WERI-Rb-1 (cell line): ENCODE measurements around the gene WDFY2.

Source experiments
- DNase-seq: peaks from one replicate; pipeline ENCODE4 v3.0.0-alpha.2; 2020
- H3K27ac ChIP-seq: fragments of 250-450 bp; sonication (Bioruptor Pico); 2 replicates; pipeline ENCODE4 v1.5.1; 2020; ENCODE audit warnings: mild to moderate bottlenecking, moderate library complexity
- H3K27me3 ChIP-seq: fragments of 250-450 bp; sonication (Bioruptor Pico); 2 replicates; pipeline ENCODE4 v1.5.1; 2021; ENCODE audit warnings: mild to moderate bottlenecking, low read depth, moderate library complexity; ENCODE audit not compliant: insufficient read depth, severe bottlenecking
- H3K36me3 ChIP-seq: fragments of 250-450 bp; sonication (Bioruptor Pico); 2 replicates; pipeline ENCODE4 v1.5.1; 2020; ENCODE audit warnings: mild to moderate bottlenecking, moderate library complexity
- H3K4me3 ChIP-seq: 2 replicates; pipeline ENCODE4 v1.5.1; 2011; ENCODE audit warnings: low read depth, mild to moderate bottlenecking, control low read depth, low read length
- H3K9me3 ChIP-seq: fragments of 250-450 bp; sonication (Bioruptor Pico); 2 replicates; pipeline ENCODE4 v1.5.1; 2021; ENCODE audit warnings: mild to moderate bottlenecking, moderate library complexity; ENCODE audit not compliant: severe bottlenecking
- TF ChIP-seq, protein P1 (sequence below): IDR thresholded peaks from 2 replicates; pipeline ENCODE4 v1.5.1; 2011; ENCODE audit warnings: low read depth, mild to moderate bottlenecking, control low read depth, inconsistent platforms, low read length

WDFY2 gene

DNA sequence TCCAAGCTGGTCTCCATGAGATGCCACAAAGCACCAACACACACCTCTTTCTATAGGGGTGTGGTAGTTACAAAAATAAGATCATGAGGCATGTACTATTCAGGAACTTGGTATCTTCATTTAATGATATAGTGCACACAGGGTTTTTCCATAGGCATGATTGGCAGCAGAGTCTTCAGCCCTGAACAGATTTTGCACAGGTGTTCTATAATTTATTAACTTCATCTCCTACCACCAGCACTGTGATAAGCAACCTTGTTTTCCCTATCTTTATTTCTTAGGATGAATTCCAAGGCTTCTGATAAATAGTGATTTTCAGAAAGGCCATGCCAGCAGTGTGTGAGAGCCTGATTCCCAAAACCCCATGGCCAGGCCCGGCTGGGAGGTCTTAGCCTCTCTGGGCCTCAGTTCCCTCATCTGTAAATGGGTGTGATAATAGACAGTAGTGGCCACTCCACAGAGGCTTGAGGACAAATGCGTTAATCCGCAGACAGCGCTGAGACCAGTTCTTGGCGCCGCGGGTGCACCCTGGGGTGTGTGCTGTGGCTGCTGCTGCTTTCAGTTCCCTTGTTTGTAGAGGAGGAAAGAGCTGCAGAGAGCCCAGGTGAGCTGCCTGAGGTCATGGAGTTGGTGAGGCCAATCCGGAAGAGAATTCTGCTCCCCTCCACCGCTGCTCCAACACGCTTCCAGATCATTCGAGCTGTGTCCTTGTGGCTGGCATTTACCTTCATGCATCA, 186.6 kb downstream of the WDFY2 start:
- Histone ChIP-seq H3K27ac (no peak overlapping the region), H3K9me3 (no peaks in the 10 kb centered on the region), H3K36me3 (no peaks in the 10 kb centered on the region), H3K27me3 (no peaks in the 10 kb centered on the region), H3K4me3 (no peak overlapping the region)
- TF ChIP-seq, protein P1, sequence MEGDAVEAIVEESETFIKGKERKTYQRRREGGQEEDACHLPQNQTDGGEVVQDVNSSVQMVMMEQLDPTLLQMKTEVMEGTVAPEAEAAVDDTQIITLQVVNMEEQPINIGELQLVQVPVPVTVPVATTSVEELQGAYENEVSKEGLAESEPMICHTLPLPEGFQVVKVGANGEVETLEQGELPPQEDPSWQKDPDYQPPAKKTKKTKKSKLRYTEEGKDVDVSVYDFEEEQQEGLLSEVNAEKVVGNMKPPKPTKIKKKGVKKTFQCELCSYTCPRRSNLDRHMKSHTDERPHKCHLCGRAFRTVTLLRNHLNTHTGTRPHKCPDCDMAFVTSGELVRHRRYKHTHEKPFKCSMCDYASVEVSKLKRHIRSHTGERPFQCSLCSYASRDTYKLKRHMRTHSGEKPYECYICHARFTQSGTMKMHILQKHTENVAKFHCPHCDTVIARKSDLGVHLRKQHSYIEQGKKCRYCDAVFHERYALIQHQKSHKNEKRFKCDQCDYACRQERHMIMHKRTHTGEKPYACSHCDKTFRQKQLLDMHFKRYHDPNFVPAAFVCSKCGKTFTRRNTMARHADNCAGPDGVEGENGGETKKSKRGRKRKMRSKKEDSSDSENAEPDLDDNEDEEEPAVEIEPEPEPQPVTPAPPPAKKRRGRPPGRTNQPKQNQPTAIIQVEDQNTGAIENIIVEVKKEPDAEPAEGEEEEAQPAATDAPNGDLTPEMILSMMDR, result no peak
- no peak for DNase-seq

DNA sequence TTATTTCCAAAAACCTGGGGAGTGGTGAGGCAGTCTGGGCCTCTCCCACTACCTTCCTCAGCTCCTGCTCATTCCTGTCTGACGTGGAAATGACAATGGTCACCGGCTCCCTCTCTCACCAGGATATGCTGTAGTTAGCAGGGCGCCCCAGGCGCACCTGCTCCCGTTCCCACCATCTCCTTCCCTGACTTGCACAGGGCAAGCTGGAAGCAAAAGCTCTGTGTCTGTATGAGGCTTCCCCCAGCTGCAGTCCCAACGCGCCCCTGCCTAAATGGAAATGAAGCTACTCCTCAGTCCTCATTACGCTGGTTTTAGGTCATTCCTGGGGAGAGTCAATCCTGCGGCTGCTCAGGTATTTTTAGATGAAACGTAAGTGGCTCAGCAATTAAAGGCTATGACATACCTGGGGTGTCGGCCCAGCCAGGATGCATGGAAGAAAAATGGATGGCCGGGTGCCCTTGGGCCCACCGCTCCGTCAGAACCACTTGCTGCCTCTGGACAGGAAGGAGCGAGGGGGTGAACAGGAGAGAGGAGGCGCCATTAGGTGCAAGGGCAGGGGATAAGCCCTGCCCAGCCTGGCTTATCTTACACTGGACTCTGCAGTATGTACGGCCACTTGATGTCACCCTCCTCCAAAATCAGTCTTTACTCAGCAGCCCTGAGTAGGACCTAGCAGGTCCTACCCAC, 187.3 kb downstream of the WDFY2 start:
- Histone ChIP-seq H3K9me3 (no peaks in the 10 kb centered on the region), H3K36me3 (no peaks in the 10 kb centered on the region), H3K27me3 (no peaks in the 10 kb centered on the region), H3K4me3 (no peak overlapping the region), H3K27ac (no peak overlapping the region)
- TF ChIP-seq, protein P1, result no peak
- no peak for DNase-seq

DNA sequence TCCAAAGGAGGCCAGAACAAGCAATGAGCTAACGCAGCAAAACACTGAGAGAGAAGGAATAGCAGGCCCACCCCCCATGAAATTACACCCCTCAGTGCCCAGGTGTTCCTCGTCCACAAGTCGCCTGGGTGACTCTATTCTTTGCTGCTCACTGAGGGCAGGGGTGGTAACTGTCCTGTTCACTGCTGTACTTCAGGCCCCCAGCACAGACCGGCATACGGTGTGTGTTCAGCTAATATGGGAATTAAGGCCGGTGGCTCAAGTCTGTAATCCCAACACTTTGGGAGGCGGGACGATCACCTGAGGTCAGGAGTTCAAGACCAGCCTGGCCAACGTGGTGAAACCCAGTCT, 187.8 kb downstream of the WDFY2 start:
- TF ChIP-seq, protein P1, result no peak
- H3K4me3 ChIP-seq, result no peak overlapping the region
- H3K9me3 ChIP-seq, result no peaks in the 10 kb centered on the region
- DNase-seq, result no peak
- no peaks in the 10 kb centered on the region for H3K36me3 ChIP-seq
- no peaks in the 10 kb centered on the region for H3K27me3 ChIP-seq
- H3K27ac ChIP-seq, result no peak overlapping the region

DNA sequence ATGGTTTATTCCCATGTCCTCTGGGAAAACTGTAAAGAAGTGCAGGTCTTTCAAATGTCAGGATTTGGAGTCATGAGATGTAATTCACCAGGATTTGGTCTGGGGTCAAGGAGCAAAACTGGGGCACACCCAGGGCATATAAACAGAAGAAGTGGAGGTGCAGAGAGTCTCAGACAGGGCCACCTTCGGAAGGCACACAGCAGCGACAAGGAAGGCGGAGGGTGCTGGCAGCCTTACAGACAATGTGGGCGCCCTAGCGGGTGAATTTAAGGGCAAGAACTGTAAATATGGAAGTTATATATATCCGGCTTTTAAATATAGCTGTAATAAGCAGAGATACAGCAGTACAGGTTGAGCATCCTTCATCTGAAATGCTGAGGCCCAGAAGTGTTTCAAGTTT, 188.5 kb downstream of the WDFY2 start:
- Histone ChIP-seq H3K4me3 (no peak overlapping the region), H3K27ac (no peak overlapping the region), H3K36me3 (no peaks in the 10 kb centered on the region), H3K9me3 (no peaks in the 10 kb centered on the region), H3K27me3 (no peaks in the 10 kb centered on the region)
- TF ChIP-seq, protein P1, result no peak
- no peak for DNase-seq

GRCh38 chr13:51773515-51773914, 189.3 kb downstream of the WDFY2 start:
- Histone ChIP-seq H3K9me3 (no peaks in the 10 kb centered on the region), H3K27ac (no peak overlapping the region), H3K36me3 (no peaks in the 10 kb centered on the region), H3K4me3 (no peak overlapping the region), H3K27me3 (no peaks in the 10 kb centered on the region)
- TF ChIP-seq, protein P1, result no peak
- no peak for DNase-seq
